Uterine smooth muscle cell (primary cell): ENCODE measurements around the gene GABRA4. TPM values are rescaled to one million over a fixed set of nuclear protein-coding genes. Genes with fewer than 3 reads are reported as not detected.

Source experiments
- total RNA-seq: library from RNA; depleted of rRNA; stranded (reverse); fragments of >200 nt; gene quantifications from 2 replicates; pipeline ENCODE4 v1.2.3, GENCODE V29; 2014

The GABRA4 gene
- total RNA-seq, result not detected in 2 replicates

GRCh38 chr4:46993075-46994006 is at the start of gene GABRA4:
Gene GABRA4, minus strand, starts transcription at chr4:46993581. Its CDS starts 157 bp downstream, at chr4:46993424.

DNA sequence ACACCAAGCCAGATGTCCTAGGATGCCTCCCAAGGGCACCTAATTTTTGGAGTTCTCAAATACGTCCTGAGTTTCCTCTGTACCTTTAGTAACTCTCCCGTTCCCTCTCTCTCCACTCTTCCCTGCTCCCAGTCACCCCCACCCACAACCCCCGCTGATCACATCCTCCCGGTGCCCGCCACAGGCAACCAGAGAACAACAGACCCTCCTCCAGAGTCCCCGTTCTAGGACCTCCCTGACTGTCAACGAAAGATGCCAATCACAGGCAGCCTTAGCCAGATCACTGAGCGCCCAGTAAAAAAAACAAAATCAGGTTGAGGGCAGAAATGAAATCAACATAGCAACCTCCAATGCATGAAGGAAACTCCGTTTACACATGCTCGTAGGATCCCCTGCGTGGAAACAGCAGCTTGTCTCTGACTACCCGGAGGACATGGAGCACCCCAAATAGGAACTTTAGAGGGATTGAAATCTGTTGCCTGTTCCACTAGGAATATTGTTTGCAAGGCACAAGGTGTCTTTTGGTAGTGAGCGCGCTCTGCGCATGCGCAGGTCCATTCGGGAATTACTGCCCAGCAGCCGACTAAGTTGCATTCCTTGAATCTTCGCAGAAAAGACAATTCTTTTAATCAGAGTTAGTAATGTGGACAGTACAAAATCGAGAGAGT is 37.8 kb upstream of the GABRA4 start, which contains the start of gene GABRB1:
GABRB1 (plus strand) TSS at position 557 of the 668 bp plus-strand sequence.

GRCh38 chr4:46909078-46909477 is 84.3 kb downstream of the GABRA4 start, which contains the start of gene COX7B2:
Gene COX7B2, minus strand, starts transcription at chr4:46909245. Its CDS starts 174,053 bp downstream, at chr4:46735192.

Other genes starting within 250 kb of the GABRA4 start
- not detected in 2 replicates for gene COX7B2, start 84.3 kb downstream of the GABRA4 start, total RNA-seq
- gene GABRB1, start 38.0 kb upstream of the GABRA4 start, total RNA-seq, result 0.55 TPM in 1 of 2 replicates, not detected in the other